ENCODE measurements around the gene CDH26. TPM values are rescaled to one million over a fixed set of nuclear protein-coding genes. Genes with fewer than 3 reads are reported as not detected.

The CDH26 gene
- total and polyA plus RNA-seq, 2 donors (not counting 3 experiments of a cell fraction or from before 2014, with no cell fraction given): 0.01 TPM; not detected in 1

GRCh38 chr20:59912609-59913008 is 45.6 kb upstream of the CDH26 start:
- dilution Hi-C loops (cut with MboI; ENCODE audit: extremely low pct_ligation_motif_present, low sequenced_read_pairs) (no loop called here), intact Hi-C loops (cut with micrococcal nuclease) (no loop called here)
- Histone ChIP-seq H3K9ac (replicated peaks; ENCODE audit: extremely low read depth, insufficient read depth, low read length) (no peak overlapping the region), H3K9me1 (replicated peaks; ENCODE audit: control insufficient read depth, extremely low read depth, insufficient read depth, low read length) (no peaks in the 10 kb centered on the region), H3K4me3 (replicated peaks in 1 of 3; ENCODE audit: insufficient read depth in 1 of 3, low read depth in 1 of 3, low read length in 3 of 3) (no peak overlapping the region), H4K20me1 (replicated peaks; ENCODE audit: control insufficient read depth, extremely low read depth, insufficient read depth, low read length) (no peaks in the 10 kb centered on the region), H3K4me1 (ENCODE audit: control insufficient read depth, extremely low read depth, insufficient read depth, low read length) (no peaks in the 10 kb centered on the region), H3K27me3 (ENCODE audit: control insufficient read depth in 2 of 2, insufficient read depth in 2 of 2, low read length in 2 of 2) (peaks cover 0 to 2% of the 10 kb centered on the region in 2 experiments), H3K27ac (ENCODE audit: insufficient read depth, low read depth, low read length) (no peak overlapping the region), H3K9me3 (replicated peaks; ENCODE audit: control insufficient read depth, insufficient read depth, low read length) (no peaks in the 10 kb centered on the region), H3K79me2 (ENCODE audit: control insufficient read depth, insufficient read depth, low read length) (no peaks in the 10 kb centered on the region), H3K36me3 (ENCODE audit: control insufficient read depth in 2 of 2, extremely low read depth in 1 of 2, insufficient read depth in 2 of 2, low read length in 2 of 2) (no peaks in the 10 kb centered on the region), H3K4me2 (ENCODE audit: insufficient read depth, low read length) (no peak overlapping the region), H2AFZ (ENCODE audit: low read depth, low read length) (no peak overlapping the region)
- TF ChIP-seq FOS (IDR thresholded peaks at IDR 0.05; ENCODE audit: borderline replicate concordance, insufficient read depth, low read length): no peak
- no peak for TF ChIP-seq CTCF (IDR thresholded peaks at IDR 0.05; ENCODE audit: extremely low read depth in 1 of 2, insufficient read depth in 1 of 2, low read depth in 1 of 2, low read length in 2 of 2)
- no peak for TF ChIP-seq EZH2 (IDR thresholded peaks at IDR 0.05; ENCODE audit: borderline replicate concordance, low read depth, low read length, severe bottlenecking)
- POLR2A ChIA-PET: interaction anchor here (0.6 kb wide), 1 partner anchor 41 kb away, joined by 3 read pairs; no protein-coding TSS in a partner anchor
- no TSS peak for BruUV-seq (replicated peaks)
- DNase-seq (ENCODE audit: low read depth, low spot score) (no peak), FAIRE-seq (no peak)
- CTCF ChIA-PET: no interaction called here

- dilution Hi-C loops (cut with MboI; ENCODE audit: extremely low pct_ligation_motif_present, low sequenced_read_pairs): no loop called here
- POLR2A ChIA-PET: no interaction called here
- TF ChIP-seq POLR2AphosphoS5 (IDR thresholded peaks at IDR 0.05; ENCODE audit: insufficient read depth, low read depth, low read length) (no peak), JUN (IDR thresholded peaks at IDR 0.05; ENCODE audit: borderline replicate concordance, insufficient read depth, insufficient read length, low read depth) (no peak), POLR2A (IDR thresholded peaks at IDR 0.05; ENCODE audit: low read depth, low read length) (no peak), FOS (IDR thresholded peaks at IDR 0.05; ENCODE audit: borderline replicate concordance, insufficient read depth, low read length) (no peak)
- no peaks in the 10 kb centered on the region for H4K20me1 ChIP-seq (replicated peaks; ENCODE audit: control insufficient read depth, extremely low read depth, insufficient read depth, low read length)
- CTCF ChIA-PET: no interaction called here
- FAIRE-seq: no peak
- no peaks in the 10 kb centered on the region for H3K79me2 ChIP-seq (ENCODE audit: control insufficient read depth, insufficient read depth, low read length)
- no peak overlapping the region for H3K4me2 ChIP-seq (ENCODE audit: insufficient read depth, low read length)
- H3K4me3 ChIP-seq (replicated peaks in 1 of 3; ENCODE audit: insufficient read depth in 1 of 3, low read depth in 1 of 3, low read length in 3 of 3): no peak overlapping the region
- H3K27ac ChIP-seq (ENCODE audit: insufficient read depth, low read depth, low read length): no peak overlapping the region
- no peak overlapping the region for H2AFZ ChIP-seq (ENCODE audit: low read depth, low read length)
- no peak overlapping the region for H3K9ac ChIP-seq (replicated peaks; ENCODE audit: extremely low read depth, insufficient read depth, low read length)
- intact Hi-C loops (cut with micrococcal nuclease): no loop called here
- H3K9me1 ChIP-seq (replicated peaks; ENCODE audit: control insufficient read depth, extremely low read depth, insufficient read depth, low read length): no peaks in the 10 kb centered on the region
- no peaks in the 10 kb centered on the region for H3K9me3 ChIP-seq (replicated peaks; ENCODE audit: control insufficient read depth, insufficient read depth, low read length)
- H3K4me1 ChIP-seq (ENCODE audit: control insufficient read depth, extremely low read depth, insufficient read depth, low read length): no peaks in the 10 kb centered on the region
- no peak for DNase-seq (ENCODE audit: low read depth, low spot score)
- no peaks in the 10 kb centered on the region for H3K36me3 ChIP-seq (ENCODE audit: control insufficient read depth in 2 of 2, extremely low read depth in 1 of 2, insufficient read depth in 2 of 2, low read length in 2 of 2)
- H3K27me3 ChIP-seq (ENCODE audit: control insufficient read depth in 2 of 2, insufficient read depth in 2 of 2, low read length in 2 of 2): peaks cover 0 to 3% of the 10 kb centered on the region in 2 experiments
- BruUV-seq (replicated peaks): no TSS peak
These were observed 37.3 kb upstream of the CDH26 start for GRCh38 chr20:59920944-59921343.

Measured in endothelial cell of umbilical vein (primary cell).